ENCODE data around the gene RPL13A. TPM values are rescaled to one million over a fixed set of nuclear protein-coding genes. Genes with fewer than 3 reads are reported as not detected.
A peak's percentile ranks its signal among the peaks of the same experiment; 100 is the strongest.

Gene RPL13A
- total and polyA plus RNA-seq, 2 of the 13 experiments (the other 11 are each of a cell fraction or from before 2014, with no cell fraction given) = 2,601 to 3,407 TPM

- TF ChIP-seq ZFX (CRISPR knock-in tag; IDR thresholded peaks at IDR 0.05; ENCODE audit: low read depth) (0 out of 2 replicates have a peak, but pooled peaks have one; percentile 2), ZNF34 (CRISPR knock-in tag; IDR thresholded peaks at IDR 0.05; ENCODE audit: borderline replicate concordance) (0 out of 2 replicates have a peak, but pooled peaks have one; percentile 81), REL (CRISPR knock-in tag; conservative IDR thresholded peaks at IDR 0.05) (0 out of 2 replicates have a peak, but pooled peaks have one; percentile 6), CAMTA2 (CRISPR knock-in tag; IDR thresholded peaks at IDR 0.05; ENCODE audit: borderline replicate concordance) (peak; percentile 68; the same call in 1 of the 2 replicates), ZNF687 (CRISPR knock-in tag; IDR thresholded peaks at IDR 0.05) (peak; percentile 56), EHMT2 (IDR thresholded peaks at IDR 0.05; ENCODE audit: borderline replicate concordance, low read depth, low read length) (no peak), ZBTB8A (CRISPR knock-in tag; IDR thresholded peaks at IDR 0.05; ENCODE audit: borderline replicate concordance, low read depth) (0 out of 2 replicates have a peak, but pooled peaks have one; percentile 42), ZNF205 (CRISPR knock-in tag; IDR thresholded peaks at IDR 0.05) (peak; percentile 50; the same call in 1 of the 2 replicates), CTCF (CRISPR knock-in tag; IDR thresholded peaks at IDR 0.05) (0 out of 2 replicates have a peak, but pooled peaks have one; percentile 1)
Observed at GRCh38 chr19:49513746-49514118, 26.3 kb downstream of the RPL13A start (continued).

Measured in HepG2 (cell line).